ENCODE measurements around the gene RNF20.

RNF20 gene

DNA sequence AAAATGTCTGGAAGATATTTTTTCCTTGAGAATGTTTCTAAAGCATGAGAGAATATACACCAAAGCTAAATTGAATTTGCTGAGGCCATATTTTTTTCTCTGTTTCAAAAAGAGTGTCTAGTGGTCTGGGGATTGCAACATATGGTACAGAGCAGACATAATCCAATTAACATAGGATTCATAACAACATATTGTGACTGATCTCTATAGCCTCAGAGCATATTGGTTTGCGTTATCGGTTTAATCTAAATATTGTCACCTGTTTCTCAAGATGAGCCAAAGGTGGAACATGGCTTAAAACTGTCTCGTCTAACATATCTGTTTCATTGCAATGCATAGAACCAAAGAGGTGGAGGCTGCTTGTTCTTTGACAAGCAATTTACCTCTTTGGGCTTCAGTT lies 57.2 kb downstream of the RNF20 start:
- DNase-seq = no peak

DNA sequence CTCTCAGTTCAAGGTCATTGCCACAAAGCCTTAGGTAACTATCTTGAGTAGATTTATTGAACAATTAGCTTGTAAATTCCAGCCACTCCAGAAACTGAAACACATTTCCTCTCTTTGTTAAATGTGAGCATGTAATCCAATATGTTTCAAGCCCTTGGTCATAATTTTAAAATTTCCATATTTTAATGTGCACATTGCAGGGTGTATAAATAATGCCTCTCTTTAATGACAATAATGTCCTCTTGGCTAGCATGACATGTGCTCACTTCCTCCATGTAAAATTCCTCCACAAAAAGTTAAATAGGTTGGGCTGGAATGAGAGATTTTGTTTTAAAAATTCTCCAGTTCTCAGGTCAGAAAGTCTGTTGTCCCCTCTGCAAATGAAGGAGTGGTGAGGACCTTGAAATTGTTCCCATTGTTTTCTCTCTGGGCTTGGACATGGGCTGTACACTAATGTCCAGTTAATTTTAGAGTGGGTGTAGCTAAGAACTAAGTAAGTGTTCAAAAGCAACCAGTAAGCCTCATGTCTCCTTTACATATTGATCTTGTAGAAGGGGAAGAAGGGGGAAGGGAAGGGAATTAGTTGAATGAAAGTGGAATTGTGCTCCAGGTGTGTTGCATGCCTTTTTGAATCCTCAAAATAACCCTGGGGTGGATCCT lies 58.3 kb downstream of the RNF20 start:
- DNase-seq = no peak

DNA sequence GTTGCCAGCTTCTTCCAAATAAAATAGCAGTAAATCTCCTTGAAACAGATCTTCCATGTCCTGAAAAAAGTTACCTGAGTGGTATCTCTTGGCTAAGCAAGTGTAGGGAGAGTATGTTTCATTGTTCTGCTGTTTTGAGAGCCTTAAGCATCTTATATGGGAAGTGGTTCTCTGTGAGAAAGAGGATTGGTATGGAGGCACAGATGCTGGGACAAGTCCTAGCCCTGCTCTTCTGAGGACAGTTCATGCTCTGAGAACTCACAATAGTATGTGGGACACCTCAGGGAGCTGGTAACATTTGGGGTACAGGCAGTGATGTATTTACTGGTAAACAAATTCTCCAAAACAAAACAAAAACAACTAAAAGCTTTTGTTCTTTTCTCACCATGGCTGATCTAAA lies 59.1 kb downstream of the RNF20 start:
- DNase-seq = no peak

DNA sequence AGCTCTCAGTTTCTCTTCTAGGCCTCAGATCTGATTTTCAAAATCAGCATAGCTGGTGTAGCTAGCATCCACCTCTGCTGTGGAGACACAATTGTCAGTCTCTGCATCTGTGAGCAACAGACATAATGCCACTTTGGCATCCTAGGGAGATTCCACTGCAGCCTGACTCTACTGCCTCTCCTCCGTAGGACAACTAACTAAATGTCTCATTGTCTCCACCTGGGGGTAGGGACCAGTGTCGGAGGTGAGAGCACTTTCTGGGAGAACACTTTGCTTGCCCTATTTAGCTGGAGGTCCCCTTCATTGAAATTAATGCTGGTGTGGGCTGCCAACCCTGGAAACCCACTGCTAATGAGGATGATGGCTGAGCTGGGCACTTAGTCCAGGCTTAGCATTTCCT lies 59.7 kb downstream of the RNF20 start:
- DNase-seq = no peak

DNA sequence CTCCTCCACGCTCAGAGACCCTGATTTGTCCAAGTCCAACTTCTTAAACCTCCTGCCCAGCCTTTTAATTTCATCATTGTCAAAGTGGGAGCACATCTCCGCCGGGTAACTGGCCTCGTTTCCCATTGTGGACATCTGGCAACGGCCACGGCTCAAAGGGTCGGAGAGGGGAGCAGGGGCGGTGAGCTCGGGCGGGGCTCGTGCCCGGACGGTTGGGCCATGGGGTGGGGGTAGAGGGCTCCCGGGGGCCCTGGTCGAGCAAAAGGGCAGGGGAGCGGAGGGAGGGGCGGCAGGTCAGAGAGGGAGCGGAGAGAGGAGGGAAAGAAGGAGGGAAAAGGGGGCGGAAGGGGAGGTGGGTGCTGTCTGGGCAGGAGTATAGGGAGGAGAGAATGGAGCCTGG lies 61.1 kb downstream of the RNF20 start, which contains the start of gene PPP3R2:
PPP3R2 (minus strand) TSS at position 174 of the 400 bp plus-strand sequence; CDS start at position 126, 48 bp downstream.
- DNase-seq = no peak

DNA sequence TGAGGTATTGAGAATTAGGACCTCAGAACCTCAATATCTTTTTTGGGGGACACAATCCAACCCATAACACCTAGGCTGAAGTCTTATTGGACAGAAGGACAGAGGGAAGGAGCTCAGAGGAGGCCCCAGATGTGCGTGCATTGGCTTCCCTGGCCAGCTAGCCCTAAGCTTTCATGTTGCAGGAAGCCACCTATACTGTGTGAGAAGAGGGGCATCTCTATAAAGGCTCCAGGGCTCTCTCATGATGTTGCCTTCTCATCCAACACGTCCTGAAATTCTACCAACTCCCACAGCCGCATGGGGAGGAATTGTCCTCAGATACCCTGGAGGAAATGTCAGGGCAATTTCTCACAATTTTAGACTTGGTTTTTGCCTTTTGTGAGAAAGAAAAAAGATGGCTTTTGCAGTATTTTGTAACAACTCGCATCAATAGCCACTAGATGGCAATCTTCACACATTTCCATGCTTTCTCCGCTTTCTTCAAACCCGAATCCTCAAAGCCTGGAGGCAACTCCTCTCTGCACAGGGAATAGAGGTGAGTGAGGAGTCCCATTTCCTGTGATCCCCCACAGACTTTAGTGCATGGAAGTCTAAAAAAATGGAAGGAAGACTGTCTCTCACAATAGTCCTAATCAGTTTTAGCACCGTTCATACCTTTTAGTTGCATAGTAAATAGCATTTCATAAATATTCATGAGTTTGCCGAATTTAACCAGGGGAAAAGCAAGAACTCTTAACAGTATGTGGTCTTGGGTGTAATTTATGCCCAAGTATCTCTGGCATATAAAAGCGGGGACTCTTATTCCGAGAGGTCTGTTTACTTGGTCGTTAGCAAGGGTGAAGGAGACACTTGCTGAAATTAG lies 68.5 kb downstream of the RNF20 start:
- peak; percentile 89 for DNase-seq

DNA sequence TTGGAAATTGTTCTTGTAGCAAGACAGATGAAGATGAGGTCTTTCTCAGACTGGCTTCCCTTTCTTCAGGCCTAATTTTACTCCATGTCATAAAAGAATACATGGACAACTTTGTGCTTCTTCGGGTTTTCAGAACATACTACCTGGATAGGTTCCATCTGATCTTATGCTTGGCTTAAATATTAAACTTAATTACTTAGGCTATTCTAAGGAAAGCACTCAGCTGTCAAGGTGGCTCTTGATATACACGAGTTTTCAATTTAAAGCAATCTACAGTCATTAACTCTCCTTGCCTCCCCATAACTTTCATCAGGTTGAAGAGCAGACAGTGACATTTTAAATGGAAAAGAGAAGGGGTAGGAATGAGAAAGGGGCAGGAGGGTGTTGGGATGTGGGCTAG lies 70.6 kb downstream of the RNF20 start:
- DNase-seq = no peak

DNA sequence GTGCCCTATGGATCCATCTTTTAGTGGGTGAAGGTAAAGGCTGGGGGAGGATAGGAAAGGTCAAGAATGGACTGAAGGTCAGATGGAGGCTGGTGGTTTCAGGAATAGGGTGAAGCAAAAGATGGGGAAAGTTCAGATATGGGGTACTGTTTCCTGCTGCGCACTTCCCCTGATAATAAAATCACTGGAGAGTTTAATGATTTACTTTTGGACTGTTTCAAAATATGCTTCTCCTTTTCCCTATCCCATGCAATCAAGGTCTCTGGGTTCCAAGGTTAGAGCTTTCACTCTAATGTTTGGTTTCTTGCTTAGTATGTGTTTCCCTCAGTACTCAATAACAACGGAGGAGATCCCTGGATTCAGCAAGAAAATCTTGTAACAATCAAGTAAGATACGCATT lies 71.9 kb downstream of the RNF20 start:
- DNase-seq = no peak
